Measurements from ENCODE around the gene GCAT.

Gene GCAT

GRCh38 chr22:37815593-37815992 is 7.9 kb downstream of the GCAT start:
- Histone ChIP-seq H3K27me3 (ENCODE audit: control insufficient read depth, insufficient read depth, low read length) (peaks cover 24% of the 10 kb centered on the region), H3K27ac (ENCODE audit: low read depth, low read length) (no peak overlapping the region), H3K4me3 (ENCODE audit: low read depth, low read length) (no peak overlapping the region), H3K36me3 (ENCODE audit: control insufficient read depth, insufficient read depth, low read length) (peaks cover 28% of the 10 kb centered on the region), H3K9me3 (ENCODE audit: control insufficient read depth, insufficient read depth, low read depth, low read length) (no peaks in the 10 kb centered on the region), H3K9ac (ENCODE audit: low read length) (no peak overlapping the region), H3K4me1 (ENCODE audit: control insufficient read depth, insufficient read depth, low read length) (peaks cover 11% of the 10 kb centered on the region)

DNA sequence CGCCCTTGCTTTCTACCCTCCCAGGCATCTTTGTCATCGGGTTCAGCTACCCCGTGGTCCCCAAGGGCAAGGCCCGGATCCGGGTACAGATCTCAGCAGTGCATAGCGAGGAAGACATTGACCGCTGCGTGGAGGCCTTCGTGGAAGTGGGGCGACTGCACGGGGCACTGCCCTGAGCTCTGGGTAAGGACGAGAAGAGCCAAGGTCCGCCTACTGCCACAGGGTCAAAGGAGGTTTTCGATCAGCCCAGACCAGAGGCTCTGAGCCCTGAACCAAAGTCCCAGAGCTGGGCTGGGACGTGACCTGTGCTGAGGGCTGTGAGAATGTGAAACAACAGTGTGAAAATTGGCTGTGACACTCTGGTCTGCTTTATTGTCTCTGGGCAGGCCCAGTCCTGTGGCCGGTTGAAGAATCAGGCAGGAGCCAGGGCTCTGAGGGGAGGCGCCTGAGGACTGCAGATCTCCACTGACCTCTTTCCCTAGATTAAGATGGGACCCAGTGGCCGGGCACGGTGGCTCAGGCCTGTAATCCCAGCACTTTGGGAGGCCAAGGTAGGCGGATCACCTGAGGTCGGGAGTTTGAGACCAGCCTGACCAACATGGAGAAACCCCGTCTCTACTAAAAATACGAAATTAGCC is 8.9 kb downstream of the GCAT start:
- Histone ChIP-seq H3K9me3 (ENCODE audit: control insufficient read depth, insufficient read depth, low read depth, low read length) (no peaks in the 10 kb centered on the region), H3K36me3 (ENCODE audit: control insufficient read depth, insufficient read depth, low read length) (peaks cover 28% of the 10 kb centered on the region), H3K27ac (ENCODE audit: low read depth, low read length) (no peak overlapping the region), H3K27me3 (ENCODE audit: control insufficient read depth, insufficient read depth, low read length) (peaks cover 24% of the 10 kb centered on the region), H3K9ac (ENCODE audit: low read length) (no peak overlapping the region), H3K4me1 (ENCODE audit: control insufficient read depth, insufficient read depth, low read length) (peaks cover 11% of the 10 kb centered on the region), H3K4me3 (ENCODE audit: low read depth, low read length) (no peak overlapping the region)

DNA sequence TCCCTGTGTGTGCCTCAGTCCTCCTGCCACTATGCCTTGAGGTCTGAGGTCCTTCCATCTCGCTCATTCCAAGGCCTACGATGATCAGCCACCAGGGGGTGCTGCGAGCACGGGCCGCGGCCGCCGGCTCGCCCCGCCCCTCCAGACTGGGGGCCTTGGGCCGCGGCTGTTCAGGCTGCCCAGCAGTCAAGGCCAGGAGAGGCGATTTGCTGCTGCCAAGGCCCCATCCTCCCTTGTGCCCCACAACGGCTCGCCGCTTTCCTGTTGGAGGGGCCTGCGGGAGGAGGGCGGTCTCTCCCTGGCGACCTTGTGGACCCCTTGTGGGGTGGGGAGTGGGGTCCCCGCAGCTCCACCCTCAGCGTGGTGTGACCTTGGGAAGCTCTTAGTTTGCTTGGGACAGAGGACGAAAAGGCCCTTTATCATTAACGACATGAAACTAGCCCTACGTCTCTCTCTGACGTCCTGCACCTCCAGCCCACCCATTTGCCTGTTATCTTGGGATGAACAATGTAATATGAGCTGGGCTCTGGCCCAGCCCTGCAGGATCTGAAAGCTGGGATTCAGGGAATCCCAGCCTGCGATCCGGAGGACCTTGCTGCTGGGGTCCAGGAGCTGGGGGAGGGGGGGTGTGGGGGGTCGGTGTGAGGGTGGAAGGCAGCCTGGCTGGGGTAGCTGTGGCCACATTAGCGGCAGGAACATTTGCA is 10.1 kb downstream of the GCAT start:
- H3K9me3 ChIP-seq (ENCODE audit: control insufficient read depth, insufficient read depth, low read depth, low read length), result no peaks in the 10 kb centered on the region
- no peak overlapping the region for H3K27ac ChIP-seq (ENCODE audit: low read depth, low read length)
- H3K4me3 ChIP-seq (ENCODE audit: low read depth, low read length), result peak overlapping the region; percentile 48
- H3K9ac ChIP-seq (ENCODE audit: low read length), result peak overlapping the region; percentile 33
- H3K36me3 ChIP-seq (ENCODE audit: control insufficient read depth, insufficient read depth, low read length), result peaks cover 28% of the 10 kb centered on the region
- peaks cover 19% of the 10 kb centered on the region for H3K4me1 ChIP-seq (ENCODE audit: control insufficient read depth, insufficient read depth, low read length)
- H3K27me3 ChIP-seq (ENCODE audit: control insufficient read depth, insufficient read depth, low read length), result peaks cover 33% of the 10 kb centered on the region

GRCh38 chr22:37818409-37819104 is 10.8 kb downstream of the GCAT start:
- peak overlapping the region; percentile 48 for H3K4me3 ChIP-seq (ENCODE audit: low read depth, low read length)
- H3K27me3 ChIP-seq (ENCODE audit: control insufficient read depth, insufficient read depth, low read length), result peaks cover 40% of the 10 kb centered on the region
- H3K27ac ChIP-seq (ENCODE audit: low read depth, low read length), result no peak overlapping the region
- peak overlapping the region; percentile 26 for H3K9ac ChIP-seq (ENCODE audit: low read length)
- peaks cover 26% of the 10 kb centered on the region for H3K4me1 ChIP-seq (ENCODE audit: control insufficient read depth, insufficient read depth, low read length)
- H3K9me3 ChIP-seq (ENCODE audit: control insufficient read depth, insufficient read depth, low read depth, low read length), result no peaks in the 10 kb centered on the region
- H3K36me3 ChIP-seq (ENCODE audit: control insufficient read depth, insufficient read depth, low read length), result peaks cover 24% of the 10 kb centered on the region

GRCh38 chr22:37819105-37819433 is 11.3 kb downstream of the GCAT start:
- Histone ChIP-seq H3K9me3 (ENCODE audit: control insufficient read depth, insufficient read depth, low read depth, low read length) (no peaks in the 10 kb centered on the region), H3K9ac (ENCODE audit: low read length) (peak overlapping the region; percentile 26), H3K27ac (ENCODE audit: low read depth, low read length) (no peak overlapping the region), H3K4me3 (ENCODE audit: low read depth, low read length) (peak overlapping the region; percentile 48), H3K36me3 (ENCODE audit: control insufficient read depth, insufficient read depth, low read length) (peaks cover 20% of the 10 kb centered on the region), H3K4me1 (ENCODE audit: control insufficient read depth, insufficient read depth, low read length) (peaks cover 29% of the 10 kb centered on the region), H3K27me3 (ENCODE audit: control insufficient read depth, insufficient read depth, low read length) (peaks cover 45% of the 10 kb centered on the region)

DNA sequence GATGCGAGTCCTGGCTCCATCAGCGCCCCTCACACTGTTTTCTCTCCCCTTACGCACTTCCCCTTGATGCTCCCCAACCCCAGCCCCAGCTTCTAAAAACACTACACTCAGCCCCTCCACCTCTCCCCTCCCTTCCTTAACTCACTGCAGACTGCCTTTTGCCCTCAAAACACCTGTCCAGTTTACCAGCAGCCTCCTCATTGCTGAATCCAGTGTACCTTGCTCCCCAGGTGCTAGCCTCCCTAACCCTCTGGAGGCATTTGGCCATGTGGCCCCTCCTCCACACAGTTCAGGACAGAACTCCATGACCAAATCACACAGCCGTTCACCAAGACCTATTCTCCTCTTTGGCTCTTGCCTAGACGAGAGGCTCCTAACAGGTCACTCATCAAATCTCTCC is 12.6 kb downstream of the GCAT start:
- H3K9ac ChIP-seq (ENCODE audit: low read length), result no peak overlapping the region
- H3K27me3 ChIP-seq (ENCODE audit: control insufficient read depth, insufficient read depth, low read length), result peaks cover 58% of the 10 kb centered on the region
- H3K9me3 ChIP-seq (ENCODE audit: control insufficient read depth, insufficient read depth, low read depth, low read length), result no peaks in the 10 kb centered on the region
- H3K4me1 ChIP-seq (ENCODE audit: control insufficient read depth, insufficient read depth, low read length), result peaks cover 29% of the 10 kb centered on the region
- peaks cover 11% of the 10 kb centered on the region; the same call in 1 of the 2 replicates for H3K36me3 ChIP-seq (ENCODE audit: control insufficient read depth, insufficient read depth, low read length)
- no peak overlapping the region for H3K27ac ChIP-seq (ENCODE audit: low read depth, low read length)
- no peak overlapping the region for H3K4me3 ChIP-seq (ENCODE audit: low read depth, low read length)

DNA sequence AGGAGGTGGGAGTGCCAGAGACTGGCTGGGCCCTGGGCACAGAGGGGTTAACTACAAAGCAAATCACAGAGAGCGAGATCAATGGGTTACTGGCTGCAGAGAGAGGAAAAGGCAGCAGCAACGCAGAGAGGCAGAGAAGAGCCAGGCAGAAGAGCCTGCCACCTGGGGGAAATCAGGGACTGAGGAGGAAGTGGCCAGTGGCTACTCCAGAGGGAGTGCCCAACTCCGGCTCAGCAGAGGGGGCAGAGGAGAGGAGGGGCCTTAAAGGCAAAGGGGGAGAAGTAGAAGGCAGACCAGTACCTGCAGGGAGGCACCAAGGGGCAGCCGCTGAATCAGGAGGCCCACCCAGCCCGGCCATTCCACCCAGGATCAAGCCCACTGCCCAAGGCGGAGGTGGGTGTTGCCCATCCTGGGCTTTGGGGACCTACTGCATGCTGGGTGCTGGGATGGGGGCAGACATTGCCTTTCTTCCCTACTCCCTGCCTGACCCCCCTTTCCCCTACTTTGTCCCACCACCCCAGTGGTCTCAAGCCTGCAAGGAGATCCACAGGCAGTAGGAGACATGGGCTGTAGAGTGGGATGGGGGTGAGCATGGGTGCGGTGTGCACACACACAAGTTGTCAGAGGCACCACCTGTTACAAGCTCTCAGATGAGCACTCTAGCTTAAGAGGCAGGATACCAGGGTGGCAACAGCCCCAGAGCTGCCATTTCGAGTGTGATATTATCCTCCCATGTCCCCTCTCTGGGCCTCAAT is 14.5 kb downstream of the GCAT start:
- no peak overlapping the region for H3K4me3 ChIP-seq (ENCODE audit: low read depth, low read length)
- H3K9me3 ChIP-seq (ENCODE audit: control insufficient read depth, insufficient read depth, low read depth, low read length), result no peaks in the 10 kb centered on the region
- no peak overlapping the region for H3K27ac ChIP-seq (ENCODE audit: low read depth, low read length)
- no peaks in the 10 kb centered on the region for H3K36me3 ChIP-seq (ENCODE audit: control insufficient read depth, insufficient read depth, low read length)
- peaks cover 29% of the 10 kb centered on the region for H3K4me1 ChIP-seq (ENCODE audit: control insufficient read depth, insufficient read depth, low read length)
- peaks cover 64% of the 10 kb centered on the region for H3K27me3 ChIP-seq (ENCODE audit: control insufficient read depth, insufficient read depth, low read length)
- H3K9ac ChIP-seq (ENCODE audit: low read length), result no peak overlapping the region

GRCh38 chr22:37823134-37823985 is 15.6 kb downstream of the GCAT start, which contains the start of gene GALR3:
TSS of gene GALR3 (plus strand) at chr22:37823382. CDS start at chr22:37823407, 25 bp downstream.
- no peak within 1 kb of the TSS for H3K9ac ChIP-seq (ENCODE audit: low read length)
- H3K9me3 ChIP-seq (ENCODE audit: control insufficient read depth, insufficient read depth, low read depth, low read length), result no peaks in the 10 kb centered on the region
- H3K4me3 ChIP-seq (ENCODE audit: low read depth, low read length), result peak within 1 kb of the TSS; percentile 64
- H3K36me3 ChIP-seq (ENCODE audit: control insufficient read depth, insufficient read depth, low read length), result no peaks in the 10 kb centered on the region
- no peak within 1 kb of the TSS for H3K27ac ChIP-seq (ENCODE audit: low read depth, low read length)
- peaks cover 27% of the 10 kb centered on the region for H3K4me1 ChIP-seq (ENCODE audit: control insufficient read depth, insufficient read depth, low read length)
- peaks cover 62% of the 10 kb centered on the region for H3K27me3 ChIP-seq (ENCODE audit: control insufficient read depth, insufficient read depth, low read length)

DNA sequence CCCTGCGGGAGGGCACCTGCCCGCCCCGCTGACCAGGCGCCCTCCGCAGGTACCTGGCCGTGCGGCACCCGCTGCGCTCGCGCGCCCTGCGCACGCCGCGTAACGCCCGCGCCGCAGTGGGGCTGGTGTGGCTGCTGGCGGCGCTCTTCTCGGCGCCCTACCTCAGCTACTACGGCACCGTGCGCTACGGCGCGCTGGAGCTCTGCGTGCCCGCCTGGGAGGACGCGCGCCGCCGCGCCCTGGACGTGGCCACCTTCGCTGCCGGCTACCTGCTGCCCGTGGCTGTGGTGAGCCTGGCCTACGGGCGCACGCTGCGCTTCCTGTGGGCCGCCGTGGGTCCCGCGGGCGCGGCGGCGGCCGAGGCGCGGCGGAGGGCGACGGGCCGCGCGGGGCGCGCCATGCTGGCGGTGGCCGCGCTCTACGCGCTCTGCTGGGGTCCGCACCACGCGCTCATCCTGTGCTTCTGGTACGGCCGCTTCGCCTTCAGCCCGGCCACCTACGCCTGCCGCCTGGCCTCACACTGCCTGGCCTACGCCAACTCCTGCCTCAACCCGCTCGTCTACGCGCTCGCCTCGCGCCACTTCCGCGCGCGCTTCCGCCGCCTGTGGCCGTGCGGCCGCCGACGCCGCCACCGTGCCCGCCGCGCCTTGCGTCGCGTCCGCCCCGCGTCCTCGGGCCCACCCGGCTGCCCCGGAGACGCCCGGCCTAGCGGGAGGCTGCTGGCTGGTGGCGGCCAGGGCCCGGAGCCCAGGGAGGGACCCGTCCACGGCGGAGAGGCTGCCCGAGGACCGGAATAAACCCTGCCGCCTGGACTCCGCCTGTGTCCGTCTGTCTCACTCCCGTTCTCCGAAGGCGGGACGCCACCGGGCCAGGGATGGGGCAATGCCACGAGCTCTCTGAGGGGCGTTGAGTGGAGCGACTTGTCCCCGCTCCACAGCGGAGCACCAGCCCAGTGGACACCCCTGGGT is 17.2 kb downstream of the GCAT start:
- no peak overlapping the region for H3K27ac ChIP-seq (ENCODE audit: low read depth, low read length)
- peaks cover 46% of the 10 kb centered on the region for H3K27me3 ChIP-seq (ENCODE audit: control insufficient read depth, insufficient read depth, low read length)
- H3K9ac ChIP-seq (ENCODE audit: low read length), result peak overlapping the region; percentile 63
- peaks cover 5% of the 10 kb centered on the region; the same call in 1 of the 2 replicates for H3K36me3 ChIP-seq (ENCODE audit: control insufficient read depth, insufficient read depth, low read length)
- H3K4me3 ChIP-seq (ENCODE audit: low read depth, low read length), result peak overlapping the region; percentile 64
- H3K4me1 ChIP-seq (ENCODE audit: control insufficient read depth, insufficient read depth, low read length), result peaks cover 18% of the 10 kb centered on the region
- no peaks in the 10 kb centered on the region for H3K9me3 ChIP-seq (ENCODE audit: control insufficient read depth, insufficient read depth, low read depth, low read length)

Measured in HUES6 (cell line).